ENCODE results near the gene ITPR2. TPM values are rescaled to one million over a fixed set of nuclear protein-coding genes. Genes with fewer than 3 reads are reported as not detected.

Gene ITPR2
- total RNA-seq, 1 experiment from 2014 or later = 19.2 TPM

DNA sequence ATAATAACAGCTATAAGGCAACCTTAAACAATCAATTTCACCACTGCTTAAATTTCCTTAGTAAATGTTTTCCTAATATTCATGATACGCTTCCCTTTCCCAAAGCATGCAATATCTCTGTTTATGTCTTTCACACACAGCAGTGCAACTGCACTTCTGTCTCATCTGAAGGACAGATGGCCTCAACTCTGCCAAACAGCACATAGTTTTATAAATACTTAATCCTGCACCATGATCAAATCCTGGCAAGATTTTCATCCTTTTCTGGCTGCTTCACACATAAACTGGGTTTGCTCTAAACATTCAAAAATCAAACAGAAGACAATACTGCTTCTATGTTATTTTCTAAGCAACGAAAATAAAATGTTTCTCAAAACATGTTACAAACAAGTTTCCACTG lies 266.3 kb downstream of the ITPR2 start:
- no peak for DNase-seq (ENCODE audit: low read depth)

GRCh38 chr12:26566186-26566585 lies 266.8 kb downstream of the ITPR2 start:
- DNase-seq (ENCODE audit: low read depth) = no peak

DNA sequence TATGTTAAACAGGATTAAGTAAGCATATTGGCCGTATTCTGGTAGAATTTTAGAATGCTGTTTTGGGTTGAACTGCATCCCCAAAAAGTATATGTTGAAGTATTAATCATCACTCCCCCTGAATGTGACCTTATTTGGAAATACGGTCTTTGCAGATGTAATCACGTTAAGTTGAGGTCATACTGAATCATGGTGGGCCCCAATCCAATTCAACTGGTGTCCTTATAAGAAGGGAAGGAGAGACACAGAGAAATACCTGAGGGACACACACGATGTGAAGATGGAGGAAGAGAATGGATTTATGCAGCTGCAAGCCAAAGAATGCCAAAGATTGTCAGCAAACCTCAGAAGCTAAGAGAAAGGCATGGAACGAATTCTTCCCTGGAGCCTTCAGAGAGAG lies 268.6 kb downstream of the ITPR2 start:
- DNase-seq (ENCODE audit: low read depth) = peak; percentile 9

GRCh38 chr12:26563552-26563951 lies 269.4 kb downstream of the ITPR2 start:
- DNase-seq (ENCODE audit: low read depth) = no peak

GRCh38 chr12:26557326-26557725 lies 275.7 kb downstream of the ITPR2 start:
- no peak for DNase-seq (ENCODE audit: low read depth)

DNA sequence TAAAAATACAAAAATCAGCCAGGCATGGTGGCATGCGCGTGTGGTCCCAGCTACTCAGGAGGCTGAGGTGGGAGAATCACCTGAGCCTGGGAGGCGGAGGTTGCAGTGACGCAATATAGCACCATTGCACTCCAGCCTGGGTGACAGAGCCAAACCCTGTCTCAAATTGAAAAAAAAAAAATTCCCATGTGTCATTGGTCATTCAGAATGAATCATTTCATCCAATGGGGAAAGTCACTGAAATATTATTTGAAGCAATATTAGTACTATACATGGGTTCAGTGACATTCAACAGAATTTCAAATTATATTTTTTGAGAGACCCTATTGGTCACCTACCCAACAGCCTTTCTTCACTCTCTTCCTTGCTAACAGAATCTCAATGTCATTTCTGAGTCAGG lies 276.1 kb downstream of the ITPR2 start:
- no peak for DNase-seq (ENCODE audit: low read depth)

DNA sequence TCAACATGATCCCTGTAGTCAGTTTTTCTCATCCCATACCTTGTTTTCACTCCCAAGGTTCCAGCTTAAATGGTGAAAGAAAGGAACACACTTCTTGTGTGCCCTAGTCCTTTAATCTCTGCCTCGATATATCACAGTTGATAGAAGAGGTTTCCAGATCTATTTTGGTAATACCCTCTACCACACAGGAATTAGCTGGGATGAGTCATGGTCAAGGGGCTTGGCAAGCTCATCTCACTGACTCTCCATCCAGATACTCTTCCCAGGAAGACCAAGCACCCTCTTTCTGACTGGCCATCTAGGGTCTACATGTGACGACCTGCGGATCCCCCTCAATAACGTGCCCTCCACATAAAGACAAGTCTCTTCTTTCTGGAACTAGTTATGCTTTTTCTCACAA lies 277.9 kb downstream of the ITPR2 start:
- DNase-seq (ENCODE audit: low read depth) = peak; percentile 9

DNA sequence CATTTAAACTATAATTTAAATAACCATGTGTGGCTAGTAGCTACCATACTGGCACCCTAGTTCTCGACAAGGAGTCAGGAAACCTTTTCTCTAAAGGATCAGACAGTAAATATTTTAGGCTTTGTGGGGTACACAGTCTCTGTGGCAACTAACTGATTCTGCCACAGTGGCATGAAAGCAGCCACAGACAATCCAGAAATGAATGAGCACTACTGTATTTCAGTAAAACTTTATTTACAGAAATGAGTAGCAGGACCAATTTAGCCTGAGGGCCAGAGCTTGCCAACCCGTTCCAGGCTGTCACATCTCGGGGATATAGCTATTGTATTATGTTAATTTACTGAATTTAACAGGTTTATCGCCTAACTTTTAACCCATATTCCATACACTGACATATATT lies 278.7 kb downstream of the ITPR2 start:
- DNase-seq (ENCODE audit: low read depth) = no peak

DNA sequence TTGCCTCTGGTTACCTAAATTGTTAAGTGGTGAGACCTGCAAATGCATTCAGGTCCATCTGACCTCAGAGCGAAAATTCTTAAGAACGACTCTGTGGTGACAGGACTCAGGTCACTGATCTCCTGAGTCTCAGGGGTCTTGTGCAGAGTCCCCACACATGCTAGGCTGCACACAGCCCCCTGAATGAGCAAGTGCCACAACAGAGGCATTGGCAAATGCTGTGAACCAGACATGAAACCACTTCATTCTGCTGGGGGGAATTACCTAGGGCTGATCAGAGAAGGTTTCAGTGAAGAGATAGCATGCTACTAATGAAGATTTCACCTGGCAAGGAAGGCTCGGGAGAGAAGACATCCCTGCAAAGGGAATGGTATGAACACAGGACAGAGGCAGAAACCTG lies 281.6 kb downstream of the ITPR2 start:
- DNase-seq (ENCODE audit: low read depth) = no peak

GRCh38 chr12:26548227-26548626 lies 284.8 kb downstream of the ITPR2 start:
- DNase-seq (ENCODE audit: low read depth) = no peak

GRCh38 chr12:26546535-26547314 lies 286.3 kb downstream of the ITPR2 start:
- no peak for DNase-seq (ENCODE audit: low read depth)

- no peak for DNase-seq (ENCODE audit: low read depth)
Measured at GRCh38 chr12:26539131-26539530, 293.9 kb downstream of the ITPR2 start.

GRCh38 chr12:26537651-26538050 lies 295.3 kb downstream of the ITPR2 start:
- no peak for DNase-seq (ENCODE audit: low read depth)

GRCh38 chr12:26537126-26537525 lies 295.9 kb downstream of the ITPR2 start:
- no peak for DNase-seq (ENCODE audit: low read depth)

- DNase-seq (ENCODE audit: low read depth) = no peak
Measured at GRCh38 chr12:26535826-26536225, 297.2 kb downstream of the ITPR2 start.

- DNase-seq (ENCODE audit: low read depth) = no peak
Measured at GRCh38 chr12:26534071-26534470, 298.9 kb downstream of the ITPR2 start.

DNA sequence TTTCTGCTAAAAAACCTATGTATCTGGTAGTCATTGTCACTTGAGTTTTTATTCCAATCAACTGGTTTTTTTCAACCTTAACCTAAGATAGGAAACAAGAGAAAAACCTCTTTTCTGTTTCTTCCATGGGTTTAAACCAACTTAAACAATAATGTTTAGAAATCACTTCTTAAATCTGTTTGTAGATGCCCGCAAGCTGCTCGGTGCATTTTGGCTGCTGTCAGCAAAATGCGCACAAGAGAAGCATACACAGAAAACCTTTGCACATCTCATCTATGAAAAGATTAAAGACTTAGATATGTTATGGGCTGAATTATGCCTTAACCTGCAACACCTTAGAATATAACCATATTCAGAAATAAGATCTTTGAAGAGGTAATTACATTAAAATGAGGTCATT lies 299.8 kb downstream of the ITPR2 start:
- DNase-seq (ENCODE audit: low read depth) = no peak

GRCh38 chr12:26530461-26530860 lies 302.5 kb downstream of the ITPR2 start:
- no peak for DNase-seq (ENCODE audit: low read depth)

DNA sequence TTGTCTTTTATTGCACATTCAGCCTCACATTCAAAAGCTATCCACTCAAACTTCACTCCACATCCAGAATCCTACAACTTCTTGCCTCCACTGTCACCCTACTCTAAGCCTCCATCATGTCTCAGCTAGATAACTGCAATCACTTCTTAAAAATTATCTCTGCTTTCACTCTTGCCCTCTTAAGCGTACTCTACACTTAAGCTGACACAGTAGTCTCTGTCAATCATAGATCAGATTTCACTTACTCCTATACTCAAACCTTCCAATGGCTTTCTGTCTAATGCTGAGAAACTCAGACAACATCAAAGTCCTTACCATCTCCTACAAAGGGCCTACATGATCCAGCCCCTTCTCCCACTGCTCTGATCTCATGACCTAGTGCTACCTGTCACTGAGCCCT lies 304.1 kb downstream of the ITPR2 start:
- no peak for DNase-seq (ENCODE audit: low read depth)

- no peak for DNase-seq (ENCODE audit: low read depth)
Measured at GRCh38 chr12:26527682-26528081, 305.3 kb downstream of the ITPR2 start.

DNA sequence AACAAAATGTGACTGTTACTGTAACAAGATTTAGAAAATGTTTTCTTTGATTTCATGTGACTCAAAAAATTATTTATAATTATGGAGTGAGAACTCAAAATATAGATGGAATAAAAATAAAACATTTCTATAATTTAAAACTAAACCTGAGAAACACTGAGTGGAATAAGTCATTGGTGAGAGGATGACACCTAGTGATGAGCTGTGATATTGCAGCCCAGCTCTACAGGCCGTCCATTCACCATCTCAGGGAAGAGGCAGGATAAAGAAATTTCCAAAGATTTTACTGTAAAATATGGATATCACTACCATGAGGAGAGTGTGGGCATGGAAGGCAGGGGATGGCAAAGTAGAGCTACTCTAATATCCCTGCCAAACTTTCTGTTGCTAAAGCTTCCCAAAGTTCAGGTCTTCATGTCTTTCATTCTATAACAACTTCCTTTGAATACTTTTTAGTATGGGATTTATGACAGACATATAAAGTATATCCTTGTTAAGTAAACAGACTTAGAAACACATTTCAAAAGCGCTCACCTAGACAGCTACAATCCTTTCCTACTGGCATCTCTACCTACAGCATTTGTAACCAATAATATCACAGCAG lies 308.0 kb downstream of the ITPR2 start:
- DNase-seq (ENCODE audit: low read depth) = peak; percentile 23

DNA sequence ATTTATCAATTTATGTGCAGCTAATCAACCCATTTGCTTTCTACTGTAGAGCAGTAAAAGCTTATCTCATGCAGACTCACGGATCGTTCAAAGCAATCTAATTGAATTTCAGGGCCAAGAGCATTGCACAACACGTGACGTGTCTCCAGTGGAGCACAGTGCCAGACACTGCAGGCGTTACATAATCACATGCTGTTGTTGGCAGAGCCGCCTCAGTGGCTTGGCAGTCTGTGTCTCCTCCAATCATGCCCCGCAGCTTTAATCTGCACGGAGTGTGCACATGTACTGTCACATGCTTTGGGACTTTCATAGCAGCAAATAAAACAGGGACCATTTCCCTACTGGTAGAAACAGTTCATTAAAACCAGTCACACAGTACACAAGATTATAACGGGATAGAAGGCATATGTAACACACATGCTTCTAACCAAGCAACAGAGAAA lies 309.3 kb downstream of the ITPR2 start:
- peak; percentile 37 for DNase-seq (ENCODE audit: low read depth)

- DNase-seq (ENCODE audit: low read depth) = no peak
Measured at GRCh38 chr12:26520869-26521268, 312.1 kb downstream of the ITPR2 start.

DNA sequence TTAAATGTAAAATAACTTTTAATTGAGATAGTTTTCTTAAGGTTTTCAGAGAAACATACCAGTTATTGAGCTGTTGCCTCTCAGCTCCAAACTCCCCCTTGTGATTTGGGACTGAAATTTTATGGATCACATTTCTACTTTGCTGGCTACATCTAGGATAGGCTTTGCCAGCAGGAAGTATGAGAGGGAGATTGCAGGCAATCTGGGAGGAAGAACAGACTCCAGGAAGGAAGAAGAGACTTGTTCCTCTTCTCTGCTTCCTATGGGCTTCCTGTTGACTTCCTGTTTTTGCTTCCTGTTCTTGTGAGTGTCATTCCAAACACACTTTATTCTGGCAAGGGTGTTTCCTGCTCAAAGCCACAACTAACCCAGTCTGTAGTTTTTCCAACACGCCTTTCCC lies 312.9 kb downstream of the ITPR2 start:
- DNase-seq (ENCODE audit: low read depth) = no peak

Data from Daoy (cell line).